MM.1S (cell line): Measurements from ENCODE around the gene ZHX3.
"Not testable (repeated sequence)": the region's sequence is repeated elsewhere in the genome, so short reads cannot be mapped to it uniquely, and the experiment has no call there.

Experiments
- DNase-seq: peaks from one replicate; pipeline ENCODE4 v3.0.0-alpha.2; 2015
- H2AFZ ChIP-seq: fragments of 300-600 bp; sonication (generic); 2 replicates; pipeline ENCODE4 v1.6.0; 2016; ENCODE audit warnings: antibody characterized with exemption, low read length
- H3F3A ChIP-seq: fragments of 300-600 bp; sonication (generic); 2 replicates; pipeline ENCODE4 v1.6.1; 2016; ENCODE audit warnings: mild to moderate bottlenecking, antibody characterized with exemption, low read length, moderate library complexity, mixed read lengths; ENCODE audit not compliant: insufficient read depth
- H3K27ac ChIP-seq: fragments of 300-600 bp; sonication (generic); 2 replicates; pipeline ENCODE4 v1.5.1; 2016; ENCODE audit warnings: mild to moderate bottlenecking, low read length
- H3K27me3 ChIP-seq: fragments of 300-600 bp; sonication (generic); replicated peaks from 2 replicates; pipeline ENCODE4 v1.6.0; 2016; ENCODE audit warnings: low read length; ENCODE audit not compliant: insufficient read depth
- H3K36me3 ChIP-seq: fragments of 300-600 bp; sonication (generic); replicated peaks from 2 replicates; pipeline ENCODE4 v1.6.1; 2016; ENCODE audit warnings: mild to moderate bottlenecking, low read length, mixed read lengths; ENCODE audit not compliant: insufficient read depth
- H3K4me1 ChIP-seq: fragments of 300-600 bp; sonication (generic); 2 replicates; pipeline ENCODE4 v1.6.1; 2016; ENCODE audit warnings: low read length, mixed read lengths
- H3K4me2 ChIP-seq: fragments of 300-600 bp; sonication (generic); 2 replicates; pipeline ENCODE4 v1.6.0; 2016; ENCODE audit warnings: low read depth, low read length
- H3K4me3 ChIP-seq: fragments of 300-600 bp; sonication (generic); 2 replicates; pipeline ENCODE4 v1.5.1; 2016; ENCODE audit warnings: low read length, mixed read lengths
- H3K79me2 ChIP-seq: fragments of 300-600 bp; sonication (generic); 2 replicates; pipeline ENCODE4 v1.6.1; 2016; ENCODE audit warnings: mixed run types, low read length, mixed read lengths
- H3K9ac ChIP-seq: fragments of 300-600 bp; sonication (generic); 2 replicates; pipeline ENCODE4 v1.6.1; 2016; ENCODE audit warnings: low read length, mixed read lengths
- H3K9me2 ChIP-seq: fragments of 300-600 bp; sonication (generic); replicated peaks from 2 replicates; pipeline ENCODE4 v1.6.1; 2016; ENCODE audit warnings: mild to moderate bottlenecking, low read length, mixed read lengths; ENCODE audit not compliant: insufficient read depth
- H3K9me3 ChIP-seq: fragments of 300-600 bp; sonication (generic); replicated peaks from 2 replicates; pipeline ENCODE4 v1.6.1; 2016; ENCODE audit warnings: mild to moderate bottlenecking, low read length, mixed read lengths; ENCODE audit not compliant: insufficient read depth
- H4K20me1 ChIP-seq: fragments of 300-600 bp; sonication (generic); 2 replicates; pipeline ENCODE4 v1.6.1; 2016; ENCODE audit warnings: mild to moderate bottlenecking, low read length, moderate library complexity, mixed read lengths; ENCODE audit not compliant: insufficient read depth
- EZH2 ChIP-seq: fragments of 300-600 bp; sonication (generic); optimal IDR thresholded peaks from 2 replicates; pipeline ENCODE3; 2017; ENCODE audit warnings: low read depth, mild to moderate bottlenecking, antibody characterized with exemption, low read length, mixed read lengths
- EZH2phosphoT487 ChIP-seq: fragments of 300-600 bp; sonication (generic); IDR thresholded peaks from 2 replicates; pipeline ENCODE4 v1.6.1; 2018; ENCODE audit warnings: antibody characterized with exemption, low read length
- TF ChIP-seq, protein P1 (sequence below): fragments of 300-600 bp; sonication (generic); IDR thresholded peaks from 2 replicates; pipeline ENCODE4 v1.5.1; 2016; ENCODE audit warnings: antibody characterized with exemption, low read length, mixed read lengths

ZHX3 gene

DNA sequence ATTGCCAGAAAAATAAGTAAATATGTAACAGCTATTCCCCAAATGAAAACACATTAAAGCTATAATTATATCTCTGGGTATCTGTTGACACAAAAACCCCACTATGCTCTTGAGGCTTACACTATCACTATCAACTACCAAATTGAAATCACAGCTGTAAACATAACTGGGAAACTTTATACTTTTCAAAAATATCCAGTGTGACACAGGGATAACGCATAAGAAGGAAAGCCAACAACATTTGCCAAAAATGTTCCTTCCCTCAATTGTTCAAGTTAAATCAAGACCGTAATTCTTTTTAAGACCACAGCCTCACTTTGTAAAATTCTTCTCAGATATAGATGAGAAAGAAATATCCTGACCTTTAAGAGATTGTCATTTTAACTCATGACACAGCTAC lies 3.1 kb downstream of the ZHX3 start:
- H3K27ac ChIP-seq = no peak overlapping the region
- peaks cover 12% of the 10 kb centered on the region; the same call in 1 of the 2 replicates for H3K4me1 ChIP-seq
- no peaks in the 10 kb centered on the region for H3K36me3 ChIP-seq
- H3K9me3 ChIP-seq = no peaks in the 10 kb centered on the region
- peaks cover 45% of the 10 kb centered on the region for H3K79me2 ChIP-seq
- no peaks in the 10 kb centered on the region; the same call in 1 of the 2 replicates for H3K9me2 ChIP-seq
- no peaks in the 10 kb centered on the region for H3F3A ChIP-seq
- H4K20me1 ChIP-seq = no peaks in the 10 kb centered on the region
- no peak overlapping the region for H3K4me3 ChIP-seq
- no peak overlapping the region for H3K9ac ChIP-seq
- no peak overlapping the region for H3K4me2 ChIP-seq
- no peak for TF ChIP-seq EZH2phosphoT487
- TF ChIP-seq EZH2 = no peak
- TF ChIP-seq, protein P1, sequence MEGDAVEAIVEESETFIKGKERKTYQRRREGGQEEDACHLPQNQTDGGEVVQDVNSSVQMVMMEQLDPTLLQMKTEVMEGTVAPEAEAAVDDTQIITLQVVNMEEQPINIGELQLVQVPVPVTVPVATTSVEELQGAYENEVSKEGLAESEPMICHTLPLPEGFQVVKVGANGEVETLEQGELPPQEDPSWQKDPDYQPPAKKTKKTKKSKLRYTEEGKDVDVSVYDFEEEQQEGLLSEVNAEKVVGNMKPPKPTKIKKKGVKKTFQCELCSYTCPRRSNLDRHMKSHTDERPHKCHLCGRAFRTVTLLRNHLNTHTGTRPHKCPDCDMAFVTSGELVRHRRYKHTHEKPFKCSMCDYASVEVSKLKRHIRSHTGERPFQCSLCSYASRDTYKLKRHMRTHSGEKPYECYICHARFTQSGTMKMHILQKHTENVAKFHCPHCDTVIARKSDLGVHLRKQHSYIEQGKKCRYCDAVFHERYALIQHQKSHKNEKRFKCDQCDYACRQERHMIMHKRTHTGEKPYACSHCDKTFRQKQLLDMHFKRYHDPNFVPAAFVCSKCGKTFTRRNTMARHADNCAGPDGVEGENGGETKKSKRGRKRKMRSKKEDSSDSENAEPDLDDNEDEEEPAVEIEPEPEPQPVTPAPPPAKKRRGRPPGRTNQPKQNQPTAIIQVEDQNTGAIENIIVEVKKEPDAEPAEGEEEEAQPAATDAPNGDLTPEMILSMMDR = no peak
- DNase-seq = no peak
- no peak overlapping the region for H2AFZ ChIP-seq
- H3K27me3 ChIP-seq = no peaks in the 10 kb centered on the region

DNA sequence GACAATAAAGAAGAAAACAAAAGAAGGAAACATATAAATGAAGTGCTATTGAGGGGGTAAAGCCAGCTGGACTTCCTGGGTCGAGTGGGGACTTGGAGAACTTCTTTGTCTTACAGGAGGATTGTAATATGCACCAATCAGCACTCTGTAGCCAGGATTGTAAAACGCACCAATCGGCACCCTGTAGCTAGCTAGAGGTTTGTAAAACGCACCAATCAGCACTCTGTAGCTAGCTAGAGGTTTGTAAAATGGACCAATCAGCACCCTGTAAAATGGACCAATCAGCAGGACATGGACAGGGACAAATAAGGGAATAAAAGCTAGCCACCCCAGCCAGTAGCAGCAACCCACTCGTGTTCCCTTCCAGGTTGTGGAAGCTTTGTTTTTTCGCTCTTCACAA lies 5.5 kb downstream of the ZHX3 start:
- H2AFZ ChIP-seq, H3K4me3 ChIP-seq, H3K36me3 ChIP-seq, H3K4me1 ChIP-seq, H3K9me2 ChIP-seq, DNase-seq, H4K20me1 ChIP-seq, H3K9me3 ChIP-seq, H3K27ac ChIP-seq, H3K27me3 ChIP-seq, H3F3A ChIP-seq, H3K4me2 ChIP-seq, H3K9ac ChIP-seq: not testable (repeated sequence)
- H3K79me2 ChIP-seq = peaks cover 47% of the 10 kb centered on the region

DNA sequence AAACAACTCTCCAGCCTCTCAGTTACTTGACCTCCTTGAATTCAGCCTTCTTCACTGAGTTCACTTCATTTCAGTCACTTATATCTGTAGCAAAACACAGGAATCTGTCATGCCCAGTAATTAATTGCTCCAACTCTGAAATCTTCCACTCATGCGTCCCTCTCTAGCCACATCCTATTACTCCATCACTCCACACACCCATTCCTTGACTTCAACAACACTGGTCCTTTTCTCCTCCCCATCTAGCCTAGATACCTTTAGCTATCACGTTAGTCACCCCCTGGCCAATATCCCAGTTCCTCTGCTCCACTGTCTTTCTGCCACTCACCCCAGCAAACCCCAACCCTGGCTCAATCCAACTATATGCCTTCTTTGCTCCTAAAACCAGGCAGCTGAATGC lies 7.7 kb downstream of the ZHX3 start:
- Histone ChIP-seq H3K27me3 (no peaks in the 10 kb centered on the region), H3K4me1 (no peaks in the 10 kb centered on the region), H3K9me3 (no peaks in the 10 kb centered on the region), H3K9ac (no peak overlapping the region), H3K79me2 (peaks cover 38% of the 10 kb centered on the region), H2AFZ (no peak overlapping the region), H3F3A (no peaks in the 10 kb centered on the region), H3K4me2 (no peak overlapping the region), H3K4me3 (no peak overlapping the region), H3K36me3 (no peaks in the 10 kb centered on the region), H3K9me2 (no peaks in the 10 kb centered on the region; the same call in 1 of the 2 replicates), H4K20me1 (no peaks in the 10 kb centered on the region), H3K27ac (no peak overlapping the region)
- TF ChIP-seq EZH2phosphoT487 (no peak), EZH2 (no peak)
- TF ChIP-seq, protein P1 = no peak
- DNase-seq = no peak

DNA sequence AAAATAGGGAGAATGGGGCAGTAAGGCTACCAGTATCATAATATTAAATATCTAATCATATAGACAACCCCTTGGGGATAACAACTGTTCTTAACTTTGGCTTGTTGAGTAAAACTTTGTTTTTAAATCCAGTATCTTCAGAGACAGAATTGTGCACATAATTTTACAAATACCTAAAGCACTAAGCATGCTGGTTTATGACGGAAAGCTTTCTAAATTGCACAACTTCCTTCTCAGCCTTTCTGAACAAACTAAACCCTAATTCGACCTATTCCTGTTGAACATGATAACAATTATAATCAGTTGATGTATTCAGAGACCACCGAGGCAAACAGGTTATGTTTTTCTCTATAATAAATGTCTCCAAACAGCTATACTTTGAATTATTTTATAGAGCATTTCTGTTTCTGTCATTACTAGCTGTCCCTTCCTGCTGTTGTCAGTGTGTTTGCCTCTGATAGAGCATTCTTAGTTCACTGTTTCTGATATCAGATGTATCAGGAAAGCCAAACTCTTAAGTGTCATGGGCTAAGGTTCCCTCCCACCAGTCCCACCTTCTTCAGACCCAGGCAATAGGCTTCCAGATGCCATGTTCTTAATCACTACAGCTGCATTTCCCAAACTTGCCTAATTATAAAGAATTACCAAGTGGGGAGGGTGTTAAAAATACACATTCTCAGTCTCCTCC lies 8.7 kb downstream of the ZHX3 start:
- Histone ChIP-seq H3K27ac (no peak overlapping the region), H3K27me3 (no peaks in the 10 kb centered on the region)
- TF ChIP-seq EZH2 = no peak
- TF ChIP-seq, protein P1 = no peak
- no peak for TF ChIP-seq EZH2phosphoT487

More for the DNA sequence above, 8.7 kb downstream of the ZHX3 start:
- no peaks in the 10 kb centered on the region for H3F3A ChIP-seq
- no peaks in the 10 kb centered on the region; the same call in 1 of the 2 replicates for H3K9me2 ChIP-seq
- H3K36me3 ChIP-seq = no peaks in the 10 kb centered on the region
- no peaks in the 10 kb centered on the region for H3K9me3 ChIP-seq
- H2AFZ ChIP-seq = no peak overlapping the region
- no peaks in the 10 kb centered on the region for H4K20me1 ChIP-seq
- peaks cover 5% of the 10 kb centered on the region; the same call in 1 of the 2 replicates for H3K4me1 ChIP-seq
- H3K79me2 ChIP-seq = peaks cover 42% of the 10 kb centered on the region
- H3K9ac ChIP-seq = no peak overlapping the region
- DNase-seq = no peak
- H3K4me3 ChIP-seq = no peak overlapping the region
- no peak overlapping the region for H3K4me2 ChIP-seq
